PC-9 (cell line): ENCODE data around the gene NDE1. TPM values are rescaled to one million over a fixed set of nuclear protein-coding genes. Genes with fewer than 3 reads are reported as not detected.
A peak's percentile ranks its signal among the peaks of the same experiment; 100 is the strongest.
"Not testable (repeated sequence)": the region's sequence is repeated elsewhere in the genome, so short reads cannot be mapped to it uniquely, and the experiment has no call there.

Experiments used
- BruUV-seq: library from RNA; stranded (reverse); fragments of 400-500 nt; replicated peaks from 2 replicates; lab custom pipeline; 2021; lab: Mats Ljungman, UMichigan
- CTCF ChIA-PET: fragments of 300-600 bp; sonication (Branson Sonifier 250); formaldehyde crosslinking; loops from one replicate; lab custom pipeline; 2022; ENCODE audit warnings: antibody characterized with exemption; lab: Charles Lee
- POLR2A ChIA-PET: fragments of 300-600 bp; sonication (Branson Sonifier 250); formaldehyde crosslinking; loops from one replicate; lab custom pipeline; 2022; ENCODE audit warnings: antibody characterized with exemption; ENCODE audit not compliant: unreplicated experiment; lab: Charles Lee
- DNase-seq, 2 experiments: peaks; one replicate each; pipeline versions ENCODE4 v3.0.0 to v3.0.0-alpha.2; 2015 to 2022; ENCODE audit warnings: mixed read lengths in 1 of 2
- H2AFZ ChIP-seq: fragments of 200-600 bp; sonication (generic); 2 replicates; pipeline ENCODE4 v1.8.1; 2017; ENCODE audit warnings: antibody characterized with exemption
- H3F3A ChIP-seq: fragments of 200-600 bp; sonication (generic); 2 replicates; pipeline ENCODE4 v1.8.1; 2017; ENCODE audit warnings: antibody characterized with exemption, mild to moderate bottlenecking, low read depth; ENCODE audit not compliant: insufficient read depth
- H3K27ac ChIP-seq: fragments of 200-600 bp; sonication (generic); 2 replicates; pipeline ENCODE4 v1.6.1; 2016; ENCODE audit warnings: mixed run types
- H3K27me3 ChIP-seq: fragments of 200-600 bp; sonication (generic); 2 replicates; pipeline ENCODE4 v1.6.1; 2016; ENCODE audit warnings: low read depth, mixed run types; ENCODE audit not compliant: insufficient read depth
- H3K36me3 ChIP-seq: fragments of 200-600 bp; sonication (generic); 2 replicates; pipeline ENCODE4 v1.6.1; 2016; ENCODE audit warnings: low read depth, mixed run types
- H3K4me1 ChIP-seq: fragments of 200-600 bp; sonication (generic); replicated peaks from 2 replicates; pipeline ENCODE4 v1.6.1; 2016; ENCODE audit warnings: mixed run types; ENCODE audit not compliant: insufficient read depth
- H3K4me2 ChIP-seq: fragments of 200-600 bp; sonication (generic); 2 replicates; pipeline ENCODE4 v1.6.1; 2017; ENCODE audit warnings: mixed run types
- H3K4me3 ChIP-seq: fragments of 200-600 bp; sonication (generic); 2 replicates; pipeline ENCODE4 v1.6.1; 2016; ENCODE audit warnings: mixed run types
- H3K79me2 ChIP-seq: fragments of 200-600 bp; sonication (generic); 2 replicates; pipeline ENCODE4 v1.6.1; 2017; ENCODE audit warnings: low read depth, mixed run types
- H3K9me2 ChIP-seq: fragments of 200-600 bp; sonication (generic); 2 replicates; pipeline ENCODE4 v1.8.1; 2017; ENCODE audit warnings: mild to moderate bottlenecking; ENCODE audit not compliant: insufficient read depth
- H3K9me3 ChIP-seq: fragments of 200-600 bp; sonication (generic); 2 replicates; pipeline ENCODE4 v1.8.1; 2016; ENCODE audit warnings: low read depth; ENCODE audit not compliant: insufficient read depth
- H4K20me1 ChIP-seq: fragments of 200-600 bp; sonication (generic); 2 replicates; pipeline ENCODE4 v1.8.1; 2017; ENCODE audit not compliant: insufficient read depth
- EZH2 ChIP-seq: fragments of 200-600 bp; sonication (generic); IDR thresholded peaks from 2 replicates; pipeline ENCODE4 v1.8.0; 2017; ENCODE audit warnings: antibody characterized with exemption, low read depth
- intact Hi-C: fragments of 100-400 bp; cut with micrococcal nuclease; formaldehyde crosslinking; loops from one replicate; pipeline ENCODE4 v1.10.0; 2022; ENCODE audit not compliant: unreplicated experiment
- total RNA-seq: library from RNA; stranded (reverse); gene quantifications from 2 replicates; pipeline ENCODE4 v1.2.3, GENCODE V29; 2021
- TF ChIP-seq, protein P1 (sequence below): fragments of 200-600 bp; sonication (generic); conservative IDR thresholded peaks from 2 replicates; pipeline ENCODE4 v1.6.1; 2017; ENCODE audit warnings: mixed run types, antibody characterized with exemption, mild to moderate bottlenecking, moderate library complexity

Gene NDE1
- total RNA-seq, 1 experiment from 2014 or later = 119 TPM

DNA sequence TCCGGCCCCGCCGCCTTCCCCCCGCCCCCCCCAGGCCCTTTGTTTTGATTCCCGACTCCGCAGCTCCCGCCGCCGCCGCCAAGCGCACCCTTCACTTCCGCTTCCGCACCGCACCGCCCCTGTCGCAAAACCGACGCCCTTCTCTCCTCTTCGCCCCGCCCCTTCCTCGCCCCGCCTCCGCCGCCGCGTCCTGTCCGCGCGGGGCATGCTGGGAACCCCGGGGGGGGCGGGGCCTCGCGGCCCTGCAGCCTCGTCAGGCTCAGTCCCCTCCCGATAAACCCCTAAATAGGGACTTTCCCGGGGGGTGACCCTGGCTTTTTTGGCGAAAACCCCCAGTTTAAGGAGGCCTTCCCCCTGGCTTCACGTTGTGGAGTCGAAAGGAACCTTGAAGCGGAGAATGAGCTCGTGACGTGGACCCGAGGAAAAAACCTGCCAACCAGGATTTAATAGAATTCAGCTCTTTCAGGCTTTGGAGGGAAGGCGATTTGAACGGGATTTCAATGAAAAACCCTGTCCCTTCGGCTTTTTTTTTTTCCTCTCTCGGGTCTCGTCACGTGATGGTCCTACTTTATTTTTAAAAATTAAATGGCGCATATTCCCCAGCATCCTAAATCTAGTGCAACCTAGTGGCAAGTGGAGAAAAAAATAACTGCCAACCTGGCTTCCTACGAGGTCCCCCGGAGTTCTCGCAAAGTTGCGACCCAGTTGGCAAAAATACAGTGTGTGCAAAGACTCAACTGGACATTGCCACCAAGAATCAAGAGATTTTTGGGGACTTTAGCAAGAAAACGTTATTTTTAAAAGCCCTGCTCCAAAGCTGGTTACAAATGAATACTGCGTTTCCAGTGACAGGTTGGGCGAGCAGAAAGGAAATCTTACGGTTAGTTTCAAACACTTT, 6.7 kb upstream of the NDE1 start, which contains the start of gene MARF1:
TSS of gene MARF1 (minus strand) at position 107 of the 898 bp plus-strand sequence. CDS start 3,921 bp downstream, outside the sequence.
- TF ChIP-seq, protein P1, sequence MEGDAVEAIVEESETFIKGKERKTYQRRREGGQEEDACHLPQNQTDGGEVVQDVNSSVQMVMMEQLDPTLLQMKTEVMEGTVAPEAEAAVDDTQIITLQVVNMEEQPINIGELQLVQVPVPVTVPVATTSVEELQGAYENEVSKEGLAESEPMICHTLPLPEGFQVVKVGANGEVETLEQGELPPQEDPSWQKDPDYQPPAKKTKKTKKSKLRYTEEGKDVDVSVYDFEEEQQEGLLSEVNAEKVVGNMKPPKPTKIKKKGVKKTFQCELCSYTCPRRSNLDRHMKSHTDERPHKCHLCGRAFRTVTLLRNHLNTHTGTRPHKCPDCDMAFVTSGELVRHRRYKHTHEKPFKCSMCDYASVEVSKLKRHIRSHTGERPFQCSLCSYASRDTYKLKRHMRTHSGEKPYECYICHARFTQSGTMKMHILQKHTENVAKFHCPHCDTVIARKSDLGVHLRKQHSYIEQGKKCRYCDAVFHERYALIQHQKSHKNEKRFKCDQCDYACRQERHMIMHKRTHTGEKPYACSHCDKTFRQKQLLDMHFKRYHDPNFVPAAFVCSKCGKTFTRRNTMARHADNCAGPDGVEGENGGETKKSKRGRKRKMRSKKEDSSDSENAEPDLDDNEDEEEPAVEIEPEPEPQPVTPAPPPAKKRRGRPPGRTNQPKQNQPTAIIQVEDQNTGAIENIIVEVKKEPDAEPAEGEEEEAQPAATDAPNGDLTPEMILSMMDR = peak; percentile 60; the same call in 1 of the 2 replicates
- no peak for TF ChIP-seq EZH2
- H3K27ac ChIP-seq = peak within 1 kb of the TSS; percentile 97
- intact Hi-C loops = loop anchor here (2.0 kb wide), 1 partner anchor 52 kb away; no protein-coding TSS in a partner anchor
- ChIA-PET CTCF (interaction anchor here (0.6 to 0.8 kb wide), 4 partner anchors 15 to 53 kb away, joined by 4 to 7 read pairs (median 4); no protein-coding TSS in a partner anchor), POLR2A (interaction anchor here (0.6 to 0.7 kb wide), 8 partner anchors 11 to 1067 kb away, joined by 3 to 12 read pairs (median 4); no protein-coding TSS in a partner anchor)
- peaks cover 33% of the 10 kb centered on the region for H3K4me1 ChIP-seq
- H3K79me2 ChIP-seq = peaks cover 31% of the 10 kb centered on the region
- H3K36me3 ChIP-seq = no peaks in the 10 kb centered on the region
- H3F3A ChIP-seq = peaks cover 37% of the 10 kb centered on the region
- peak within 1 kb of the TSS; percentile 92 for H3K4me2 ChIP-seq
- TSS peak; percentile 93 for BruUV-seq
- no peaks in the 10 kb centered on the region for H4K20me1 ChIP-seq
- peak within 1 kb of the TSS; percentile 75 for H3K4me3 ChIP-seq
- H2AFZ ChIP-seq = peak within 1 kb of the TSS; percentile 99
- H3K27me3 ChIP-seq = no peaks in the 10 kb centered on the region
- no peaks in the 10 kb centered on the region for H3K9me3 ChIP-seq
- peak; percentile 83 to 99 for DNase-seq
- H3K9me2 ChIP-seq = no peaks in the 10 kb centered on the region

DNA sequence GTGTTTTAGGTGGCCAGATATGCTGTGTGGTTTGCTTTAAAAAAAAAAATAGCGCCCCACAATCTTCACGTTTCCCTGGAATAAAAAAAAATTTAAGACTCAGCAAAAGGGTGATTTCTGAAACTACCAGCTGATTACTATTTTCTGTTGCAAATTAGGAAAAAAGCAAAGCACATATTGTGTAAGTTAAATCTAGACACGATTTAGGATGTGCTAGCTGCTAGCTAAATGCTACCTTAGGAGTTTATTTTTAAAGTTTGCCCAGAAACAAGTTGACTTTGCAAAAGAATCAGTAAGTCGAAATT, 6.1 kb upstream of the NDE1 start:
- Histone ChIP-seq H3K27ac (peak overlapping the region; percentile 97), H3K4me3 (peak overlapping the region; percentile 75), H3K9me3 (no peaks in the 10 kb centered on the region), H3K79me2 (peaks cover 31% of the 10 kb centered on the region), H3K9me2 (no peaks in the 10 kb centered on the region), H3K36me3 (no peaks in the 10 kb centered on the region), H3K4me1 (peaks cover 33% of the 10 kb centered on the region), H3K27me3 (no peaks in the 10 kb centered on the region), H3F3A (peaks cover 37% of the 10 kb centered on the region), H3K4me2 (peak overlapping the region; percentile 92), H2AFZ (peak overlapping the region; percentile 99), H4K20me1 (no peaks in the 10 kb centered on the region)
- DNase-seq = no peak
- TF ChIP-seq, protein P1 = no peak
- no peak for TF ChIP-seq EZH2
- no TSS peak for BruUV-seq
- intact Hi-C loops = loop anchor here (2.0 kb wide), 1 partner anchor 53 kb away; no protein-coding TSS in a partner anchor
- CTCF ChIA-PET = interaction anchor here (0.8 kb wide), 1 partner anchor 53 kb away, joined by 5 read pairs; no protein-coding TSS in a partner anchor
- POLR2A ChIA-PET = interaction anchor here (0.6 to 0.7 kb wide), 2 partner anchors 29 to 460 kb away, joined by 3 to 4 read pairs; no protein-coding TSS in a partner anchor

DNA sequence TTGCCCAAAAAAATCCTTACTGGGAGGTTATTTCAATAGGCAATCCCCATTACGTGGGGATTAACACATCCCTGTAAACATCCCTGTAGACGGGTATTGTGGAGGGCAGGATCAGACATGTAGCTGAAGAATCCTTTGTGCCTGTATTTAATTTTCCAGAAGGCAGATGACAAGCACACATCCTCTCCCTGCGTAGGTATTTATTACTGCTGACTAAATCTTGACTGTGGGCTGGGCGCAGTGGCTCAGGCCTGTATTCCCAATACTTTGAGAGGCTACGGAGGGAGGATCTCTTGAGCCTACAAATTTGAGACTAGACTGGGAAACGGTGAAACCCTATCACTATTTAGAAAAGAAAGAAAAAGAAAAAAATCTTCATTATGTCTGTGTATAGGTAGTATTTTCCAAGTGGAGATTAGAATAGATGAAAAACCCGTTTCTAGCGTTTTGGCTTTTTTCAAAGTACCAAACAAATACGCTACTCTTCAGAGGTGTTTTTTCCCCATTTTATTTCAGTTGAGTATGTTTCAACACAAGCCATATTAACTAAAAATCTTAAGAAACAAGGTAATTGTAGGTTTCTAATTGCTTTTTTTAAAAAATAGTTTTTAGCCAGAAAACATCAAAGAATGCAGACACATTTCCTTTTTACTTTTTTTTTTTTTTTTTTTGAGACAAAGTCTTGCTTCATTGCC, 5.6 kb upstream of the NDE1 start:
- no peaks in the 10 kb centered on the region for H3K27me3 ChIP-seq
- H3F3A ChIP-seq = peaks cover 40% of the 10 kb centered on the region
- BruUV-seq = no TSS peak
- no peak for DNase-seq
- TF ChIP-seq, protein P1 = no peak
- TF ChIP-seq EZH2 = no peak
- intact Hi-C loops = no loop called here
- H3K4me2 ChIP-seq = peak overlapping the region; percentile 92
- H3K9me3 ChIP-seq = no peaks in the 10 kb centered on the region
- POLR2A ChIA-PET = no interaction called here
- H3K4me3 ChIP-seq = peak overlapping the region; percentile 75; the same call in 1 of the 2 replicates
- H2AFZ ChIP-seq = no peak overlapping the region
- CTCF ChIA-PET = interaction anchor here (0.6 to 0.8 kb wide), 2 partner anchors 39 to 54 kb away, joined by 3 to 5 read pairs; no protein-coding TSS in a partner anchor
- H3K27ac ChIP-seq = peak overlapping the region; percentile 97
- H4K20me1 ChIP-seq = no peaks in the 10 kb centered on the region
- H3K79me2 ChIP-seq = peaks cover 26% of the 10 kb centered on the region
- peaks cover 37% of the 10 kb centered on the region for H3K4me1 ChIP-seq
- no peaks in the 10 kb centered on the region for H3K9me2 ChIP-seq
- no peaks in the 10 kb centered on the region for H3K36me3 ChIP-seq

DNA sequence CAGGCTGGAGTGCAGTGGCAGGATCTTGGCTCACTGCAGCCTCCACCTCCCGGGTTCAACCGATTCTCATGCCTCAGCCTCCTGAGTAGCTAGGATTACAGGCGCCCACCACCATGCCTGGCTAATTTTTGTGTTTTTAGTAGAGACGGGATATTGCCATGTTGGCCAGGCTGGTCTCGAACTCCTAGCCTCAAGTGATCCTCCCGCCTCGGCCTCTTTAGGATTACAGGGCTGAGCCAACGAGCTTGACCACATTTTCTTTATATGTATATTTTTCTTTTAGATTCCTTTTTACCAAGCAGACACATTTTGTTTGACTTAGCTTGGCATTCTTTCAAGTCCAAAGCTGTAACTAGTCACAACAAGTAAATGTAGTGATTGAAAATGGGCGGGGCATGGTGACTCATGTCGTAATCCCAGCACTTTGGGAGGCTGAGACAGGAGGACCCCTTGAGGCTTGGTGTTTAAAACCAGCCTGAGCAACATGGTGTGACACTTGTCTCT, 5.0 kb upstream of the NDE1 start:
- peak; percentile 75 to 84 for DNase-seq
- H3K4me3 ChIP-seq, H3K9me2 ChIP-seq, BruUV-seq, H2AFZ ChIP-seq, H3K27me3 ChIP-seq, POLR2A ChIA-PET, H3K4me2 ChIP-seq, H3K9me3 ChIP-seq, H3K36me3 ChIP-seq, intact Hi-C loops, H4K20me1 ChIP-seq: not testable (repeated sequence)
- Histone ChIP-seq H3F3A (peaks cover 43% of the 10 kb centered on the region), H3K27ac (peak overlapping the region; percentile 31; the same call in 1 of the 2 replicates), H3K4me1 (peaks cover 40% of the 10 kb centered on the region), H3K79me2 (peaks cover 21% of the 10 kb centered on the region)
- CTCF ChIA-PET = interaction anchor here (0.6 kb wide), 1 partner anchor 38 kb away, joined by 3 read pairs; no protein-coding TSS in a partner anchor
